22Rv1 (cell line): ENCODE results near the gene RETREG1.

ENCODE experiments used
- H3K27ac ChIP-seq: fragments of 450-650 bp; 2 replicates; pipeline ENCODE4 v1.5.1; 2017
- ZFX ChIP-seq: fragments of 450-650 bp; IDR thresholded peaks from 2 replicates; pipeline ENCODE4 v1.6.1; 2017; ENCODE audit warnings: antibody characterized with exemption, borderline replicate concordance
- TF ChIP-seq, protein P1 (sequence below): fragments of 450-650 bp; IDR thresholded peaks from 2 replicates; pipeline ENCODE4 v1.5.1; 2017; ENCODE audit warnings: mild to moderate bottlenecking

RETREG1 gene

DNA sequence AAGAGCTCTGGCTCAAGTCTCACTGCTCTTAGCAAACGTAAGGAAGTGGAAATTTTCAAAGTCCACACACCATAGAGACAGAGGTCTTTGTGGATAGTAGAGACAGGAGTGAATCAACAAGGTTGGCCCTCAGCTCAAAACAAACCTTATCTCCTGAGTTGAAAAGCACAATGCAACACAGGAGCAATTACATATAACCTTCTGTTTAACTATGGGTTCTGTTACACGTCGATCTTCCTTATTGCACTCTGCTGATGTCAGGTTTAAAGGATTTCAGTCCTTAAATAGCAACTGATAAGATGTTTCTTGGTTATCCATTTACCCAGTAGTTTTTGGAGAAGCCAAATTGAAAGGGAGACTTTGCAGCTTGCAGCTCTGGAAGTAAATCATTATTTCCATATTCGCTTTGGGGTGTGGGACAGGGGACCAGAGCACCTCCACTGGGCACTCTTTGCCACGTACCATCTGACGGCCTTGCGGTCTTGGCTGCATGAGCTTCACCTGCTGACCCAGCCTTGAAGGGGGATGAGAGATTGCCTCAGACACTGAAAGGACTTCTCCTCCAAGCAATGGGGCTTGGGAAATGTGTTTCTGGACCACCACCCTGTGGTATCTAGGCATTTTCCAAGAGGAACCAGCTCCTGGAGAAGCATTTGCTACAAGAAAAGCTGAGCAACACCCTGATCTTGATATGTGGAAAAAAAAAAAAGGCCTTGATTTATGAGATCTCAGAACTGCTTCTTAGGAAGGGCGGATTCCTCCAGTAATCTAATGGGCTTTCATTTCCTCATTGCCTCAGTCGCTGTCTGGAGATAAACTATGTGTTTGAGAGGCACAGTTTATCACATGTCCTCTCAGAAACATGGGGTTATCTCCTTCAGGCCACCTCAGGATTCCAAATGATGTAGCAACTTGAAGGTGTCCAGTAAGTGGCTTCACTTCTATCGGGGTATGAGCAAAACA is 95.0 kb downstream of the RETREG1 start:
- TF ChIP-seq ZFX: no peak
- TF ChIP-seq, protein P1, sequence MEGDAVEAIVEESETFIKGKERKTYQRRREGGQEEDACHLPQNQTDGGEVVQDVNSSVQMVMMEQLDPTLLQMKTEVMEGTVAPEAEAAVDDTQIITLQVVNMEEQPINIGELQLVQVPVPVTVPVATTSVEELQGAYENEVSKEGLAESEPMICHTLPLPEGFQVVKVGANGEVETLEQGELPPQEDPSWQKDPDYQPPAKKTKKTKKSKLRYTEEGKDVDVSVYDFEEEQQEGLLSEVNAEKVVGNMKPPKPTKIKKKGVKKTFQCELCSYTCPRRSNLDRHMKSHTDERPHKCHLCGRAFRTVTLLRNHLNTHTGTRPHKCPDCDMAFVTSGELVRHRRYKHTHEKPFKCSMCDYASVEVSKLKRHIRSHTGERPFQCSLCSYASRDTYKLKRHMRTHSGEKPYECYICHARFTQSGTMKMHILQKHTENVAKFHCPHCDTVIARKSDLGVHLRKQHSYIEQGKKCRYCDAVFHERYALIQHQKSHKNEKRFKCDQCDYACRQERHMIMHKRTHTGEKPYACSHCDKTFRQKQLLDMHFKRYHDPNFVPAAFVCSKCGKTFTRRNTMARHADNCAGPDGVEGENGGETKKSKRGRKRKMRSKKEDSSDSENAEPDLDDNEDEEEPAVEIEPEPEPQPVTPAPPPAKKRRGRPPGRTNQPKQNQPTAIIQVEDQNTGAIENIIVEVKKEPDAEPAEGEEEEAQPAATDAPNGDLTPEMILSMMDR: no peak
- H3K27ac ChIP-seq: peak overlapping the region; percentile 71

- H3K27ac ChIP-seq: peak overlapping the region; percentile 71
- no peak for TF ChIP-seq ZFX
- TF ChIP-seq, protein P1: no peak
Measured at GRCh38 chr5:16520841-16521240, 96.0 kb downstream of the RETREG1 start.

DNA sequence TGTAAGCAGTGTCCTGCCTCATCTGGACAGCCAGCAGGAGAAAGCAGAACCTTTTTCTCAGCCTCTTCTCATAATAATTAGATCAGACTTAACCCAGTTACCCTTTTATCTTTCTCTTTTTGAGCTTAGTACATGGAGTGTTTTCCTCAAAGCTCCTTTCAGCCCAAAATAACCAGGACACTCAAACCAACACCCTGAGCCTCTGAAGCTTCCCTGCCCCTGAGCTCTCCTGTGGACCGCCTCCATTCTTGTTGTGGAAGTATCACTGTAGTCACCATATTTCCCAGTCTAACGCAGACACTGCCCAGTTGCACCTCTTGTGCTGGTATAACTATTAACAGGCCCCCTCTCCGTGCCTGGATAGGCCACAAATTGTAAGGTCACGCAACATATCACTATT is 97.4 kb downstream of the RETREG1 start:
- no peak overlapping the region for H3K27ac ChIP-seq
- no peak for TF ChIP-seq ZFX
- TF ChIP-seq, protein P1: no peak

DNA sequence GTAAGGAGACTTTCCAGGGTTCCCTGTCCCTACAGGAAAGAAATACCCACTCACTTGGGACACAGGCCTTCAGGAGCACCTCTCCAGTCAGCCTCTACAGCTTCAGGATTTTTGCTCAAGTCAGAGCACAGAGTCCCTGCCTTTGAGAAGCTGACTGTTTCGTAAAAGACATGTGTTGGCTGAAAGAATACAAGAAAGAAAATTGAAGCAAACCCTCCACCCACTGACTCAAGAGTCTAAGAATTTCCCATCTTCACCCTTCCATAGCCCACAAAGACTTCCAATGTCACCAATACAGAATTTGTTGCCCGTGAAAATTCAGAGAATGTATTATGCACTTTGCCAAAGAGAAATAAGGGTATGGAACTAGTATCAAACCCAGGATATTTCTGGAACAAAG is 98.2 kb downstream of the RETREG1 start:
- TF ChIP-seq, protein P1: no peak
- TF ChIP-seq ZFX: no peak
- H3K27ac ChIP-seq: no peak overlapping the region

DNA sequence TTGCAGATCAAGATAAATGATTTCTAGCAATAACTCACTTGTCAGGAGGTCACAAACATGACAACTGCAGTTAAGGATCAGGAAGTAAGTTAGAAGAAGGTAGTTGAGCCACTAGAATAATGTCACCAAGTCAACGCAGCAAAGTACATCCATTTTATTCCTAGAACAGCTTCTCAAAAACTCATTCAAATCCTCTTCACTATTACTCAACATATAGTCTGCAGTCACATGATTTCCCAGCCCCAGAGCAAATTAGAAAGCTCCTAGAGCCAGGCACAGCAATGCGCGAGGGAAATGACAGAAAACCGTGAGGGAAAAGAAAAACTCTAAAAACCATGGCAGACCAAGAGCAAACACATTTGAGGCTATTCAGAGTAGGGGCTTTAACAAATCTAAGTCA is 101.3 kb downstream of the RETREG1 start:
- no peak overlapping the region for H3K27ac ChIP-seq
- TF ChIP-seq ZFX: no peak
- TF ChIP-seq, protein P1: no peak

DNA sequence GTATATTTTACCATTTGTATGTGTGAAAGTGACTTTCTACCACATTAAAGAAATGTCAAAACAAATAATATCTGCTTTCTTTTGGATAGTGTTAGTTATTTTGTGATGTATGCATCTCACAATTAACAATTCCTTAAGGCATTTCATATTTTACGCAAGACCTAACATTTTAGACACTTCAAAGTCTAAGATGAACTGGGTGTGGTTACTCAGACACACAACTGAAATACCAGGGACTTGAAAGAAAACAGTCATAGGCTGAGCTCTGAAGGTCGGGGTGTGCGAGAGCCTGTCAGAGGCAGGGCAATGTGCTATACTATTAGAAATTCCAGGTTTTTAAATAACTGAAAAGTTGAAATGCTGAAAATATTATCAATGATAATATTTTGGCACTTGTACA is 106.7 kb downstream of the RETREG1 start:
- TF ChIP-seq, protein P1: no peak
- TF ChIP-seq ZFX: no peak
- no peak overlapping the region for H3K27ac ChIP-seq
